GM18520 (cell line): ENCODE results near the gene ARHGEF39.
"Not testable (repeated sequence)": the region's sequence is repeated elsewhere in the genome, so short reads cannot be mapped to it uniquely, and the experiment has no call there.

Source experiments
- ATAC-seq: cut with Tn5 transposase; IDR thresholded peaks from one replicate; pipeline ENCODE4 v1.9.1; 2021; ENCODE audit not compliant: unreplicated experiment

The ARHGEF39 gene

DNA sequence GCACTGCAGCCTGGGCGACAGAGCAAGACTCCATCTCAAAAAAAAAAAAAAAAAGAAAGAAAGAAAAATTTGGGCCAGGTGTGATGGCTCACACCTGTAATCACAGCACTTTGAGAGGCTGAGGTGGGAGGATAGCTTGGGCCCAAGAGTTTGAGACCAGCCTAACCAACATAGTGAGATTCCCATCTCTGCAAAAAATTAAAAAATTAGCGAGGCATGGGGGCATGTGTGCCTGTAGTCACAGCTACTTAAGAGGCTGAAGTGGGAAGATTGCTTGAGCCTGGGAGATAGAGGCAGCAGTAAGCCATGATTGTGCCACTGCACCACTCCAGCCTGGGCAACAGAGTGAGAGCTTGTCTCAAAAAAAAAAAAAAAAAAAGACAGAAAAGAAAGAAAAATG, 11.4 kb downstream of the ARHGEF39 start:
- no peak for ATAC-seq

DNA sequence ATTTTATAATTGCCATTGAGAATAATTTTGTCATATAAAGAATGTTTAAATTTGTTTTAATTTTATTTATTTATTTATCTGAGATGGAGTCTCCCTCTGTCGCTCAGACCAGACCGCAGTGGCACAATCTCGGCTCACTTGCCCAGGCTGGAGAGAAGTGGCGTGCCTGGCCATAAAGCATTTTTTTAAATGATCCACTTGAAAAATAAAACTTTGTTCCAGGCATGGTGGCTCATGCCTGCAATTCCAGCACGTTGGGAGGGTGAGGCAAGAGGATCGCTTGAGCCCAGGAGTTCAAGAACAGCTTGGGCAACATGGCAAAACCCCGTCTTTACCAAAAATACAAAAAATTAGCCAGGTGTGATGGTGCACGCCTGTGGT, 12.2 kb downstream of the ARHGEF39 start:
- no peak for ATAC-seq

DNA sequence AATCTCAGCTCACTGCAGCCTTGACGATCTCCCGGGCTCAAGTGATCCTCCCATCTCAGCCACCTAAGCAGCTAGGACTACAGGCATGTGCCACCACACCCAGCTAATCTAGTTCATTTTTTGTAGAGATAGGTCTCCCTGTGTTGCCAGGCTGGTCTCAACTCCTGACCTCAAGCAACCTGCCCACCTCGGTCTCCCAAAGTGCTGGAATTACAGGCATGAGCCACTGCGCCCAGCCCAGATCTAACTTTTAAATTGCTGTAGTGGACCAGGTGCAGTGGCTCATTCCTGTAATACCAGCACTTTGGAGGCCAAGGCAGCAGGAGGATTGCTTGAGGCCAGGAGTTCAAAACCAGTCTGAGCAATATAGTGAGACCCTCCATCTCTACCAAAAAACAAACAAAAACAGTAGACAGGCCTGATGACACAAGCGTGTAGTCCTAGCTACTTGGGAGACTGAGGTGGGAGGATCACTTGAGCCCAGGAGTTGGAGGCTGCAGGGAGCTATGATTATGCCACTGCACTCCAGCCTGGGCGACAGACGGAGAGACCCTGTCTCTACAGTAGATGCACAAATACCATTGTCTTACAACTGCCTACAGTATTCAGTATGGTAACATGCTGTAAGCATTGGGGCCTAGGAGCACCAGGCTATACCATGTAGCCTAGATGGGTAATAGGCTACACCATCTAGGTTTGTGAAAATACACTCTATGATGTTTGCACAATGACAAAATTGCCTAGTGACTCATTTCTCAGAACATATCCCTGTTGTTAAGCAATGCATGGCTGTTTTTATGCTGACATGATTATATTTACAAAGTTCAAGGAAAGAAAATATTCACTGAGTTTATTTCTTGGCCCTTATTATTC, 12.8 kb downstream of the ARHGEF39 start:
- no peak for ATAC-seq

DNA sequence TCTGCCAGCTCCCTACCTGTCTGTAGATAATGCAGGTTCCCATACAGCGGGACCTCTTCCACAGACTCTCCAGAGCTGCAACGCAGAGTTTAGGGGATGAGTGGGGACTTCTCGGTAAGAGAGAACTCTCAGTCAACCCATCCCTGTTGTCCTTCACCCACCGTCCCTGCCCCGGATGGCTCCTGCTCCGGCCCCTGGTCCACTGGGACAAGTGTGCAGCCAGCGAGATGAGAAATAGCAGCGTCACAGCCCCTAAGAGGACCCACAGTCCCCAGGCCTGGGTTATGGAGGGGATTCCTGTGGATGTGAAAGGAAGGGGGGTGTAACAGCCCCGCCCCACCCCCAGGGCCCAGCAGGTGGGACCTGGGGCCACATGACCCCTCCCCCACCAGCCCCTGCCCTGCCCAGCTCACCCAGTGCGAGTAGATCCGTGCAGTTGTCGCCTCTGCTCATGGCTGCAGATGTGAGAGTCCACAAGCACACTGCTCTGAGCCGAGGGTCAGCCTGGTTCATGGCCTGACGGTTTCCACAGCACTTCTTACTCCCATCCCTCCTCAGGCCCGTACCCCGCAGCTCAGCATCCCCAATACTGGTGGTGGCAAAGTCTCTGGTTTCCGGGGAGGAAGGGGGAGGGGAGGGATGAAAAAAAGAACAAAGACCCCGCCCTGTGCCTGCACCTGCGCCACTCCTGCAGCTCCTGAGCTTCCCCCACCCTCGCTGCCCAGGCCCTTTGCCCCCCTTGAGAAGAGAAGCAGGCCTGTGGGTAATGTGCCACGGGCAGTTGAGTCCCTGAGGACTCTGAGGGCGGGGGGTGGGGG, 14.4 kb downstream of the ARHGEF39 start, which contains the start of gene SIT1:
SIT1 (minus strand) TSS at position 591 of the 818 bp plus-strand sequence; CDS start at position 513, 78 bp downstream.
- ATAC-seq: no peak

DNA sequence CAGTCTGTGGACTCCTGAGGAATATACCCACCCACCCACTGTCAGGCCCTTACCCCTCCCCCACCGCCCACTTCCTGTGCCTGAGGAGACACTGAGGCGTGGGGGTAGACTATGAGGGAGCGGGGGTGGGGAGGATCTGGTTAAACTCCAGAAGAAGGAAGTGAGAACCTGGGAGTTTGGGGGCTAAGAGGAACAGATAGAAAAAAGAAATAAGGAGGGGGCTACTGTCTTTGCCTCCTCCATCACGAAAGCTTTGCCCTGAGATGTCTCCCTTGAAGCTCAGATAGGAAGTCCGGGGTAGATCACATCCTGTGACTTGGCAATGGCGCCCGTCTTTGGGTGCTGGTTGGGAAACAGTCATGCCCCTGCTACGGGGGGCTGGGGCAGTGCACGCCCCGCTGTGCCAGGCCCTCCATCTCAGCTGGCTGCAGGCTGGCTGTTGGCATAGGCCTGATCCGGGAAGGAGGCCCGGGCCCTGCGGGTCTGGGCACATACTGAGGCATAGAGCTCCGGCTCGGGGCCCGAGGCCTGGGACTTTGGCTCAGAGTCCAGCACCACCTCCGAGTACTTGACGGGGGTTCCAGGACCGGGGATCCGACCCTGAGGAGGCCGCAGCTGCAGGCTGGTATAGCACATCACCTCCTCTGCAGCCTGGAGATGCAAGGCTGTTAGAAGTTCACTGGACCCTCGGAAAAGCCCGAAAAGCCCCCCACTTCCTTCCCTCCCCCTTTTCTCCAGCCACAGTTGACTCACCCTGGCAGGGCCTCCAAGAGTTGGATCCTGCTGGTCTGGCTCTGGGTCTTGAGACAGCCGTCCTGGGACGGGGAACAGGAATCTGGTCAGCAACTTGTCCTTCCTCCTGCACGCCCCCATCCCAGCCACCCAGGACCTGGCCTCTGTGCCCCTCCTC, 15.3 kb downstream of the ARHGEF39 start:
- ATAC-seq: no peak

DNA sequence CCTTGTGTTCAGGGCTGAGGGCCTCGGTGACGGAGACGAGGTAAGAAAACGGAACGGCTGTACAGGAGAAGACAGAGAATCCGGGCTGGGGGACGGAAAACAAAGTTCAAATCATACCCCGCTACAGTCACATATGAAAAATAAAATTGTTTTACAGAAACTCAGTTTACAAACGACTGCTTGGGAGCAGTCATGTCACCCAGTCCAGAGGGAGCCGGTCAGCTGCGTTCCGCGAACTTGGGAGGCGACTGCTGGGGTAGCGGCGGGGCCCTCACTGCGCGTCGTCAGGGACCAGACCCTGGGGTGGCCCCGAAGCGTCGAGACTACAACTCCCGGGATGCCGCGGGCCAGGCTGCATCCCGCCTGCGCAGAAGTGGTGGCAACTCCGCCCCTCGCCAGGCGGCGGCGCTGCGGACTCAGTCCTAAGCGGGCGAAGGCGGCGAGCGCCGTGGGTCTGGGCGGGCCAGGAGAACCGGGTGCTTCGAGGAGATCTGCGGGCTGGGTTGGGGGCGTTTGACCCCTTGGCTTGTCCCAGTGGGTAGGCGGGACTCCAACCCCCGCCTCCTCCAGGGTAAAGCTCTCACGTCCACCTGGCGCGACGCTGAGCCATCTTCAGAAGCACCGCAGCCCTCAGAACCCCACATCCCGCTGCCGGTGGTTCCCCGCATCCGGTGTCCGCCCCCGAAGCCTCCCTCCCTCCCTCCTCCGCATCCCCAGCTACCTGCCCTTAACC, 18.3 kb downstream of the ARHGEF39 start:
- peak; percentile 92 for ATAC-seq

DNA sequence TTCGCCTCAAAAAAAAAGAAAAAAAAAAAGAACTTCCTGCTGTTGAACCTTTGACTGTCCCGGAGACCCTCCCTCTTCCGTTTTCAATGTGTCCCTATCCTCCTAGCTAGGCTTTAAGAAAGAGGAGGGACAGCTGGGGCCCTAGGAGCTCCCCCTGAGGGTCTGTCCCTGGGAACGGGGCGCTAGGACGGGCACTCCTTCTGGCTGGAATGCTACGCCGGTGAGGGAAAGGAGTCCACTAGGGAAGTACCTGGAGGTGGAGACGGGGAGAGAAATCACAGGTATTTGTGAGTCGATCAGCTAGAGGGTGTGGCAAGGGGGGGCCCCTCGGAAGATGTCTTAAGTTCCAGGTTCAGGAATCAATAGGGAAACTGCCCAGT, 18.9 kb downstream of the ARHGEF39 start:
- no peak for ATAC-seq

DNA sequence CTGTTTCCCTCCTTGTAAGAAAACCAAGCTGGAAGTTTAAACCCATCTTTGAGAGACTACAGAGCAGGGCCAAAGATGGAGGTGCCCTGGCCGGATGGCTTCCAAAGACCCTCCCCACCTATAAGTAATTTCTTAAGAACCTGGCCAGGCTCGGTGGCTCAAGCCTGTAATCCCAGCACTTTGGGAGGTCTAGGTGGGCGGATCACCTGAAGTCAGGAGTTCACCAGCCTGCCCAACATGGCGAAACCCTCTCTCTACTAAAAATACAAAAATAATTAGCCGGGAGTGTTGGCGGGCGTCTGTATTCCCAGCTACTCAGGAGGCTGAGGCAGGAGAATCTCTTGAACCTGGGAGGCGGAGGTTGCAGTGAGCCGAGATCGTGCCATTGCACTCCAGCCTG, 19.3 kb downstream of the ARHGEF39 start:
- ATAC-seq: not testable (repeated sequence)

DNA sequence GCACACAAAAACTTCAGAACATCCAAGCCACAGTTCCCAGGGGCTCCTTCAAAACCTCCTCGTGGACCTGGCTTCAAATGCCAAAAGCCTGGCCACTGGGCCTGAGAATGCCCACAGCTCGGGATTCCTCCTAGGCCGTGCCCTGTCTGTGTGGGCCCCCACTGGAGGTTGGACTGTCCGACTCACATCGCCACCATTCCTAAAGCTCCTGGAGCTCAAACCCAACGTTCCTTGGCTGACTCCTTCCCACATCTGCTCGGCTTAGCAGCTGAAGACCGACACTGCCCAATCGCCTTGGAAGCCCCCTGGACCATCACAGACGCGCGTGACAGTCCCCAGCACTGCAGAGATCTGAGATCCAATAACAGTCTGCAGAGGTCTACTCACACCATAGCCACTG, 21.9 kb downstream of the ARHGEF39 start:
- ATAC-seq: no peak

DNA sequence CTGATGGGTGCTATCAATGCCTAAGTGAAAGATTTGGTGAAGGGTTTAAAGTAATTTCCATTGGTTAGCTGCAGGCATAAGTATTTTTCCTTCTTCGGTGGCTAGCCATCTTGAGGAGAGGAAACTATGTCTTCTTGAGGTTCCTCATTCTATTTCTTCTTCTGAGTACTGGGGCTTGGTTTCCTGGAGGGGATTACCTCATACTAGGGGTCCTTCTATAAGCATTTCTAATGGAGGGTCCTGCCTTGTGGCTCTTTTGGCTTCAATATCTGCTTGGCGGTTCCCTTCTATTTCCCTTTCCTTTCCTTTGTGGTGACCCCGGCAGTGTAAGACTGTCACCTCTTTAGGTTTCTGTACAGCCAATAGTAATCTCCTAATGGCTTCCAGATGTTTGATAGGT, 23.5 kb downstream of the ARHGEF39 start:
- ATAC-seq: not testable (repeated sequence)

DNA sequence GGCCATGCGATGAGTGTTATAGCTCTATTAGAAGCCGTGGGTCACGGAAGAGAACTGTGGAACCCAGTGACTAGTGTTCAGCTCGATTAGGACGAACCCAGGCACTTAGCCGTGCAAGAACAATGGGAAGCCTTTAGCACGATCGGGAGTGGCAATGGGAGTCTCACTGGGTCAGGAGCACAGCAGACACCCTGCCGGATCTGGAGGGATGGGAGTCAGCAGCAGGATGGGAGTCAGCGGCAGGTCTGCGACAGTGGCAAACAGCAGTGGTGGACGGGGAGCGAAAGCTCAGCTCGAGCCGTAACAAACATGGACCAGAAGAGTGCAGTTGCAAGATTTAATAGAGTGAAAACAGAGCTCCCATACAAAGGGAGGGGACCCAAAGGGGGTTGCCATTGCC, 24.6 kb downstream of the ARHGEF39 start:
- not testable (repeated sequence) for ATAC-seq

DNA sequence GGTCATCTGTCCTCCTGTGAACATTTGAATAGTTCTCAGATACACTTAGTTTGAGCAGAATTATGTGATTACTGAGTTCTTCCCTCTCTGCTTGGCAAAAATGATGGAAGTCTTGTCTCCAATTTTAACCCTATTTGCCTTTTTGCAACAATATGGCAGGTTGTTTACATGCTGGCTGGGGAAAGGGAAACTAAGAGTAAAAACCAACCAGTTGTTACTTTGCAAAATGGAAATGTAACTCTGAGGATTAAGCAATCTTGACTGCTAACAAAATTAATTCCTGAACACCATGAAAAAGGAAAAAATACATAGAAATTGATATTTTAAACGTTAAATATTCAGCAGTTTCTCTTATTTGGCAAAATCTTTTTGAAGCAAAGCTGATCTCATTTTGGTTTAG, 25.4 kb downstream of the ARHGEF39 start:
- no peak for ATAC-seq

DNA sequence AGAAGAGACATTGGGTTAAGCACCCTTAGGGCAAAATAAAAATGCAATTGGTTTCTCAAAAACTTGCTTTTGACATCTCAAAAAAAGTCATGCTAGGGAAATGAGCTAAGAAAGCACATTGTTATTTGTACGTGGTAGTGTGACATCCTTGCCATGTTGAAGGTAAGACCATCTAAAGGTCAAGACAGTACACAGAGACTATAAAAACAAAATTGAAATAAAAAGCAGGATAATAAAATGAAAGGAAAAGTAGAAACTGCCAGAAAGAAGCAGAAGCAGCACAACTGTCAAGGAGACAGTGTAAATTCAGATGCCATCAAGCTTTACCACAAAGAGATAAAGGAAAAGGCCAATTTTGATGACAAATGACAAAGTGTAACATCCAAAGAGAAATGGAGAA, 25.8 kb downstream of the ARHGEF39 start:
- not testable (repeated sequence) for ATAC-seq

DNA sequence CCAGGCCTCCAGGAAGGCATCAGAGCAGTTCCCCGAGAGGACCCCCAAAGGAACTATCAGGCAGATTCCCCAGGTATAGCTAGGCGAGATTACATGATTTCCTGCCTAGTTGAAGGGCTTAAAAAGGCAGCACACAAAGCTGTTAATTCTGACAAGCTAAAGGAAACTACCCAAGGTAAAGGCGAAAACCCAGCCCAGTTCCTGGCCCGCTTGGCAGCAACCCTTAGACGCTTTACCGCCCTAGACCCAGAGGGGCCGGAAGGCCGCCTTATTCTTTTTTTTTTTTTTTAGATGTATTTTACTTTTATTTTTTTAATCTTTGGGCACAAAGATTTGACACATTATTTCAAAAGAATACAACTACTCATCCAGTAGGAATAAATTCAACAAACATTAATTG, 26.2 kb downstream of the ARHGEF39 start:
- not testable (repeated sequence) for ATAC-seq

DNA sequence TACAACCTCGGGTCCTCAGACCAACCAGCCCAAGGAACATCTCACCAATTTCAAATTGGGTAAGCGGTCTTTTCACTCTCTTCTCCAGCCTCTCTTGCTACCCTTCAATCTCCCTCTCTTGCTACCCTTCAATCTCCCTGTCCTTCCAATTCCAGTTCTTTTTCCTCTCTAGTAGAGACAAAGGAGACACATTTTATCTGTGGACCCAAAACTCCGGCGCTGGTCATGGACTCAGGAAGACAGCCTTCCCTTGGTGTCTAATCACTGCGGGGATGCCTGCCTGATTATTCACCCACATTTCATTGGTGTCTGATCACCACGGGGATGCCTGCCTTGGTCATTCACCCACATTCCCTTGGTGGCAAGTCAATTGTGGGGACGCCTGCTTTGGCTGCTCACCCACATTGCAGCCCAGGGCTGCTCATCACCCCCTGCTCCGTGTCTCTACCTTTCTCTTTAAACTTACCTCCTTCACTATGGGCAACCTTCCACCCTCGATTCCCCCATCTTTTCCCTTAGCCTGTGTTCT, 27.5 kb downstream of the ARHGEF39 start:
- ATAC-seq: not testable (repeated sequence)

DNA sequence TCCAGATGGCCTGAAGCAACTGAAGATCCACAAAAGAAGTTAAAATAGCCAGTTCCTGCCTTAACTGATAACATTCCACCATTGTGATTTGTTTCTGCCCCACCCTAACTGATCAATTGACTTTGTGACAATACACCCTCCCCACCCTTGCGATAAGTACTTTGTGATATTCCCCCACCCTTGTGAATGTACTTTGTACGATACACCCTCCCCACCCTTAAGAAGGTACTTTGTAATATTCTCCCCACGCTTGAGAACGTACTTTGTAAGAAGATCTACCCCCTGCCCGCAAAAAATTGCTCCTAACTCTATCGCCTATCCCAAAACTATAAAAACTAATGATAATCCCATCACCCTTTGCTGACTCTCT, 28.1 kb downstream of the ARHGEF39 start:
- not testable (repeated sequence) for ATAC-seq

DNA sequence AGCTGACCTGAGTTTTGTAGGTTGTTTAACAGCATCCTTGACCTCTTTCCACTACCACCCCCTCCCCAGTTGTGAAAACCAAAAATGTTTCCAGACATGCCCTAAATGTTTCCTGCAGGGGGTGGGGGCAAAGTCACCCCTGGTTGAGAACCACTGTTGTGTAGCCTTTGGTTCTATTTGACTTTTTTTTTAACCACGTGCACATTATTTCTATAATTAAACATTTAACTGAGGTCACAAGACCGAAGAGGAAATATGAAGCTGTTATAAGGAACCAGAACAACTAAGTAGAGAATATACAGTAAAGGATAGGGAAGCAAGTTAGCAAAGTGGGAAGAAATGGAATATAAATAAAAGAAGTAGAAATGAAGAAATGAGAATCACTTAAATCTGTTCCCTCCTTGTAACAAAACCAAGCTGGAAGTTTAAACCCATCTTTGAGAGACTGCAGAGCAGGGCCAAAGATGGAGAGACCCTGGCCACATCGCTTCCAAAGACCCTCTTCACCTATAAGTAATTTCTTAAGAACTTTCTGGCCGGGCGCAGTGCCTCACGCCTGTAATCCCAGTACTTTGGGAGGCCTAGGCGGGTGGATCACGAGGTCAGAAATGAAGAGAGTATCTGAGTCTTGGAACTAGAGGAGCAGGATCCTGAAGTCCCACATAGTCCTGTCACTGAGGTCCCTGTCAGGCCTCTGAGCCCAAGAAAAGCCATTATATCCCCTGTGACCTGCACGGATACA, 28.7 kb downstream of the ARHGEF39 start:
- no peak for ATAC-seq

DNA sequence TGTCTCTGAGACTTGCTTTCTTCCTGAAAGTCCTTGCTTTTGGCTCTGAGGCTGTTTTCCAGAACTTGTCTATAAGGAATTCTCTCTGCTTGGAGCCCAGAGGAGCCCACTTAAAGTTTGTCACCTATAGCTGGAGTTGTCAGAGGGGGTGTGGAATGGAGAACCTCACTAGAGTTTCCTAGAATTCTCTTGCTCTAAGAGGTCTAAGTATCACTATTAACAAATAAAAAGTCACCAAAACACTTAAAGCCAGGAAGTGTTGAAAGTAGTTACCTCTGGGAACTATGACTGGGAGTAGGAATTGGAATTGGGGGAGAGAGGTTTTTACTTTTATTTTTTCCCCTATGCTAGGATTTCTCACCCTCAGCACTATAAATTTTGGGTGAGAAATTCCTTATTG, 29.3 kb downstream of the ARHGEF39 start:
- ATAC-seq: no peak

DNA sequence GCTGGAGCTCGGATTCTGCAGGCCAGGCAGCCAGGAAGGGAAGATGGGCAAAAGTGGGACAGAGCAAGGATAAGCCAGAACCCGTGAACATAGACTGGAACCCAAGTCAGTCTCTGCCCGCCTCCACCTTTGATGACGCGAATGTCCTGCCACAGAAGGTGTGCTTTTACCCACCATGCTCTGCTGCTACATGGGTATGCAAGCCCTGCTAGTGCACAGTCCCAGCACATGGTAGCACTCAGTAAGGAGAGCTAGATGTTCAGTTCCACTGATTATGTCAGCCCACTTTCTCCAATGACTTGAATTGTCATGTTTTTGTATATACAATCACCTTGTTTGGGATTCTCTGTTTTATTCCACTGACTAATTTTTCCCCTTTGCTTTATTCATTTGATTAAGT, 35.4 kb downstream of the ARHGEF39 start:
- ATAC-seq: no peak
